HG03039 (cell line): ENCODE data around the gene PTGS2.
"Not testable (repeated sequence)": the region's sequence is repeated elsewhere in the genome, so short reads cannot be mapped to it uniquely, and the experiment has no call there.

Experiments
- ATAC-seq: cut with Tn5 transposase; IDR thresholded peaks from one replicate; pipeline ENCODE4 v1.9.1; 2021; ENCODE audit warnings: mild to moderate bottlenecking, moderate library complexity; ENCODE audit not compliant: unreplicated experiment

The PTGS2 gene

DNA sequence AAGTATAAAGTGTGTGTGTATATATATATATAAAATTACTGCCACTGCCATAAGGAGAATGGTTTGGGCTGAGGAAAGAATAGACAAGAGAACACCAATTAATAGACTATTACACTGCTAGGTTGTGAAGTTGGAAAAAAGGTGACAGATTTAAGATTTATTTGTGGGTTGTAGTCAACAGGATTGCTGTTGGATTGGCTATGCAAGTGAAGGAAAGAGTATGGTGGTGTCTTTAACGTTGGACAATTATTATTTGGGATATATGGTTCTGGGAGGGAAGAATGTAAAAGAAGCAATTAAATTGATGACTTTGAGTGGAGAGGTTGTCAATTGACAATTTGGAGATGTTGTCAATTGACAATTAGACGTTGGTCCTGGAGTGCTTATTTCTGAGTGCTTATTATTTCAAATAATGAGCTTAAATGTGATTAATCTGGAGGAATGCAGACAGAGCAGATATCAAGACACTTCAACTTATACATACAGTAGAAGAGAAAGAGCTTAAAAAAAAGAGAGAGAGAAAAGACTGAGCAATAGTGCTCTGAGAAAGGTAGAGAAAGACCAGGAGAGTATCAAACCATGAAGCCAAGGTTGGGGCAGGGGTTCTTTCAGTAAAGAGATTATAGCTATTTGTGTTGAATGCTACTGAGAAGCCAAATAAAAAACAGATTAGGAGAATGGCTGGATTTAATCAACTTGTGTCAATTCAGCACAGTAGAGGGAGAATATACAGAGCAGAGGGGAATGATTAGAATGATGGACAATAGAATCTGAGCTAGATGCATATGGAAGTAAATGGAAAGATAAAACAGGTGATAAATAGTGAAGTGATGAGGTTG is 9.7 kb downstream of the PTGS2 start:
- no peak for ATAC-seq

- not testable (repeated sequence) for ATAC-seq
Measured at GRCh38 chr1:186669784-186670183, 10.4 kb downstream of the PTGS2 start.

DNA sequence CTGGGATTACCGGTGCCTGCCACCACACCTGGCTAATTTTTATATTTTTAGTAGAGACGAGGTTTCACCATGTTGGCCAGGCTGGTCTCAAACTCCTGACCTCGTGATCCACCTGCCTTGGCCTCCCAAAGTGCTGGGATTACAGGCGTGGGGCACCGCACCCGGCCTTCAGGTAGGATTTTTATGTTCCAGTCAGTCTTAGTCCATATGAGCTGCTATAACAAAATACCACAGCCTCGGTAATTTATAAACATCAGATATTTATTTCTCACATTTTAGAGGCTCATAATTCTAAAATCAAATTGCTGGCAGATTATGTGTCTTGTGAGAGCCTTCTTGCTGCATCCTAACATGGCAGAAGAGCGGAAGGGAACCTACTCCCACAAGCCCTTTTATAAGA is 16.0 kb downstream of the PTGS2 start:
- not testable (repeated sequence) for ATAC-seq

DNA sequence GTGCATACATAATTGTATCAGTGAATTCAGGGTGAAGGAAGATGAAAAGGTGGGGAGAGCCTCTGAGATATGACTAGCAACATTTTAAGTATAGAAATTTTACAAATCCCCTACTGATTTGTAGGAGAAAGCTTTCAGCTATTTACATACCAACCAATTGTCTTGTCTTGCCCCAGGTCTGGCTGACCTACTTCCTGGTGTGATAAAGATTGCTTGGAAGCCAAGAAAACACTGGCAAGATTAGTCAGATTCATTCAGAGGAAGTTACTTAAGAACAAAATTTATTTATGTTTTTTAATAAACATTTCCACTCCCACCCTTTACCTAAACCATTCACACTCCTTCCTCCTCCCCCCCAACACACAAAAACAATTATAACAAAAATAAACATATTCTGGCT is 17.5 kb downstream of the PTGS2 start:
- no peak for ATAC-seq

- no peak for ATAC-seq
Measured at GRCh38 chr1:186659890-186660341, 20.3 kb downstream of the PTGS2 start.

DNA sequence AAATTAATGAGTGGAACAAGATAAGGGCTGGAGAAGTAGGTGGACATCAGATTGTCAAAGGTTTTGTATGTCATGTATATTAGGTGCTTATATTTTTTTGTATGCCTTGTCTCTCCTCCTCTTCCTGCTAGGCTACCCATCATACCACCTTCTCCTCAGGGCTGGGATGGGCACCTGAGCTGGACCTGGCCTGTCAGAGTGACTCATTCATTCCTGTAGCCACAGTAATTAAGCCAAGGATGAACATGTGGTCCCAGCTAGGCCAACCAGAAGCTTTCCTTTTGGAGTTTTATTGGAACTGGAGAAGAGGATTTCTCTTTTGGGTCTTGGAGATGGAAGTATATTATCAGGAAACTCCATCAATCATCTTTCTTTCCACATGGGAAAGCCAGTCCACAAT is 21.2 kb downstream of the PTGS2 start:
- ATAC-seq: no peak

DNA sequence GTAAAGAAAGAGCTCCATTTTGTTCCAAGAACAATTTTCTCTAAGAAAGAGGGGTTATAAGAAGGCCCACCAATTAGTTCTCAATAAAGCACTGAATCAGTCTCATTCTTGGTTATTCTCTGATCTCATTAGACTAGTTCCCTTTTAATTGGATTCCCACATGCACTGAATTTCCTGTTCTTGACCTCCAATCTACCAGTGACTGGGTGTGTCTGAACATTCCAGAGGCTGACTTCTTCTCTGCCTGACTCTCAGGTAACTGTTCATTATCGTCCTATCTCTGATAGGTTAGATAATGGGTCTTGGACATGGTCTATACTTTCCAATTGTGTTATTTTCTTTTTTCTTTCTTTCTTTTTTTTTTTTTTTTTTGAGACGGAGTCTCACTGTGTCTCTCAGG is 22.7 kb downstream of the PTGS2 start:
- no peak for ATAC-seq

- ATAC-seq: no peak
Measured at GRCh38 chr1:186655876-186656275, 24.3 kb downstream of the PTGS2 start.

DNA sequence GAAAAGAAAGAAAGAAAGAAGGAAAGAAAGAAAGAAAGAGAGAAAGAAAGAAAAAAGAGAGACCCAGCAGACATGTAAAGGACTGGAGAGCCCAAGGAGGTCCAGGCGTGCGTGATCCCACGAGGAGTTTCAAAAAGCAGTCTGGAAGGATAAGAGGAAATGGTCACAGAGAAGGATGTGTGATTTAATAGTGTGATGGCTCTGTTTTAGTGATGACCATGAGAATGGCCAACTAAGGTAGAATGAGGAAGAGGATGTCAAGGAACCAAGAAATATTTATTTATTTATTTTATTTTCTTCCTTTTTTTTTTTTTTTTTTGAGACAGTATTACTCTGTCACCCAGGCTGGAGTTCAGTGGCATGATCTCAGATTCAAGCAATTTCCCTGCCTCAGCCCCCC is 25.5 kb downstream of the PTGS2 start:
- no peak for ATAC-seq

GRCh38 chr1:186653312-186653711 is 26.9 kb downstream of the PTGS2 start:
- ATAC-seq: no peak

DNA sequence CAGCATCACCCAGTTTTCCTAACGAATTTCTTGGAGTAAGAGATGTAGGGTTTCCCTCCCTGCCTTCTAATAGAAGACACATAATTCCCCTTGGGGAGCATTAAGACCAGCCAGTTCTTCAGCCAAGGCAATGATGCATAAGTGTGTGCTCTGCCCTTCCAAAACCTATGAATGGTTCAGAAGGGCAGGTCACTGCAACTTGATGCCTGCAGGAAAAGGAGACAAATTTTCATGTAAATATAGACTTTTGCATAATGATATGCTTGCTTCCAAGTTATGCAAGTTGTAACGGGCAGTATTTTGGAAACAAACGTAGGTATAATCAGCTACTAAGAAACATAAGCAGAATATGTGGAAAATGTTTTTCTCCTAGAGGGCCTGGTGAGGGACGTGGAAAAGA is 31.6 kb downstream of the PTGS2 start:
- no peak for ATAC-seq

GRCh38 chr1:186647985-186648384 is 32.2 kb downstream of the PTGS2 start:
- ATAC-seq: not testable (repeated sequence)

DNA sequence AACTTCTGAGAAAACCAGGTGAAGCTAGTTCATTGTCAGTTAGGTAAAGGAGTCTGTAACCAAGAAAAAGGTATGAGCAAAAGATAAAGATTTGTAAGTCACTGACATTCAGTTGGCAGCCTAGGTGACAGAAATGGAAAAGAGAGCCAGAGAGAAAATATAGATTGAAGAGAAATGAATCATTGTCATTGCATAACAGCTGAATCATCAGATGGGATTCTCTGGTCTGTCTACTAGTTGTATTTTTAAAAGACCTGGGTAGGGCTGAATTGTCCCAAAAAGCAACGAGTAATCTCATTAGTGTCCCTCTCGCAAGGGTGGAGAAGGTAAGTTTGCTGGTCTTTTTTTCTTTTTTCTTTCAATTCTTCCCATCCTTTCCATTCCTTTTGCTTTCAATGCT is 36.6 kb downstream of the PTGS2 start:
- no peak for ATAC-seq

GRCh38 chr1:186637567-186637966 is 42.7 kb downstream of the PTGS2 start:
- not testable (repeated sequence) for ATAC-seq

DNA sequence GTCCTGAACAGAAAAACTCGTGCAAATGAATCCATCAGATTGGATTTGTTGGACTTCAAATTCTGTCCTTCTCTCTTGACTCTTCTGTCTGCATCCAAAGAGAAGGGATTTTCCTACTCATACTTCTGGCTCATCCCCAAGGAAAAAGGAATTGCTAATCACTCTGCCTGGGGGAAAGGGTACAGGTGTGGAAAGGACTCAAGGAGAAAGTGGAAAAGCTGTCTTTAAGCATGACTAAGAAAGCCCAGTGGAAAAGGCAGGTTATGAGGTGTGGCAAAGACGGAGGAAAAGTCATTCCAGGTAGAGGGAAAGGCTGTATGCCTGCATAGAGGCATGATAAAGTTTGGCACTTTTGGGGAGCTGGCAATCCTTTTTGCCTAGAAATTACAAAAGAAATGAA is 43.4 kb downstream of the PTGS2 start:
- no peak for ATAC-seq

GRCh38 chr1:186634511-186634910 is 45.7 kb downstream of the PTGS2 start:
- no peak for ATAC-seq

- ATAC-seq: no peak
Measured at GRCh38 chr1:186633116-186633515, 47.1 kb downstream of the PTGS2 start.

GRCh38 chr1:186629341-186629740 is 50.9 kb downstream of the PTGS2 start:
- no peak for ATAC-seq

- peak; percentile 45 for ATAC-seq
Measured at GRCh38 chr1:186628910-186629309, 51.3 kb downstream of the PTGS2 start.

GRCh38 chr1:186627019-186627418 is 53.2 kb downstream of the PTGS2 start:
- no peak for ATAC-seq

DNA sequence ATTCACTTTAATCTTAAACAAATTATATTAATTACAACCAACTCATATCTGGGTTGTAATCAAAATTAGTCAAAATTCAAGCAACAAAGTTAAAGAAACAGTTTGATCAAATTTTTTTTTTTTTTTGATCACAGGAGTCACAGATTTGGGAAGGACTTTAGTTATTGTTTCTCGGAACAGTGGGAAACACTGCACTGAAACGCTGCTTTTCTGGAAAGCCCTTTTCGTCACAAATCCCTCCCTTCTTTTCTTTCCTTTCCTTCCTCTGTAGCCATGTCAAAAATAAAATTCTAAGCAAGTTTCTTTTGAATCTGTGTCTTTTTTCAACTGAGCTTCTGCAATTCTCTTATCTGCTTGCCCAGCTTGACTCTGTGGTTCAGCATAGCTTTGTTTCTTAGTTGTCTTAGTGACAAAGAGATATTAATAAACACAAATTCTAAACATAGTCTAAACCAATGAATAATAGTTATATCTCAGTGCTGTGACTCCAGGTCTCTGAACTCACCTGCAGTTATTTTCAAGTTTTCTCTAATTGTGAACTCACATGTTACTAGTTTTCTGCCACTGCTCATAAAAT is 53.8 kb downstream of the PTGS2 start:
- no peak for ATAC-seq

DNA sequence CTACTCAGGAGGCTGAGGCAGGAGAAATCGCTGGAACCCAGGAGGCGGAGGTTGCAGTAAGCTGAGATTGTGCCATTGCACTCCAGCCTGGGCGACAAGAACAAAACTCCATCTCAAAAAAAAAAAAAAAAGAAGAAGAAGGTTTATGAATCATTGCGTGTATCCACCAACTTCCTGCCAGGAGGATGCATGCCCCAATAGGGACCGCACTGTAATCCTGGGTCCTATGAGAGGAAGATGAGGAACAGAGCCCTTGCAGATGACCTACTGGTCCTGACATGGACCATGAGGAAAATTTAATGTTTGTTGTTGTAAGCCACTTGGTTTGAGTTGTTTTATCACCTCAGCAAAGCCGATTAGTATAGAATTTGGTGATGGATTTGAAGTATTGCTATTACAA is 56.7 kb downstream of the PTGS2 start:
- no peak for ATAC-seq
